IMR-90 (cell line): ENCODE measurements around the gene DOCK10. TPM values are rescaled to one million over a fixed set of nuclear protein-coding genes. Genes with fewer than 3 reads are reported as not detected.

Experiments used
- ATAC-seq: fragments of 200-7000 bp; cut with Tn5 transposase; 2 replicates; pipeline ENCODE4 v1.9.1; 2020; ENCODE audit warnings: low read depth, mild to moderate bottlenecking, moderate library complexity
- BruUV-seq: library from RNA; stranded (reverse); fragments of 400-500 nt; replicated peaks from 2 replicates; lab custom pipeline; 2021; lab: Mats Ljungman, UMichigan
- CTCF ChIA-PET: fragments of 300-600 bp; formaldehyde crosslinking; extraction: SDS; loops from one replicate; lab custom pipeline; 2021; ENCODE audit warnings: antibody characterized with exemption; lab: Yijun Ruan, JAX
- POLR2A ChIA-PET: fragments of 300-600 bp; sonication (Branson Sonifier 250); formaldehyde crosslinking; loops from one replicate; lab custom pipeline; 2022; ENCODE audit warnings: antibody characterized with exemption; ENCODE audit not compliant: unreplicated experiment; lab: Charles Lee
- DNase-seq: peaks from one replicate; pipeline ENCODE4 v3.0.0; 2013
- H2AFZ ChIP-seq: replicated peaks from 2 replicates; pipeline ENCODE3; 2013; ENCODE audit warnings: low read length, mild to moderate bottlenecking; ENCODE audit not compliant: poor library complexity
- H2AK5ac ChIP-seq: 2 replicates; pipeline ENCODE4 v1.6.1; 2013; ENCODE audit warnings: low read depth, low read length, inconsistent platforms
- H2AK9ac ChIP-seq: replicated peaks from 2 replicates; pipeline ENCODE3; 2013; ENCODE audit warnings: mild to moderate bottlenecking, low read depth, low read length, moderate library complexity; ENCODE audit not compliant: poor library complexity
- H2BK120ac ChIP-seq: 2 replicates; pipeline ENCODE4 v1.6.1; 2013; ENCODE audit warnings: low read depth, low read length, inconsistent platforms
- H2BK15ac ChIP-seq: 3 replicates; pipeline ENCODE4 v1.6.1; 2013; ENCODE audit warnings: low read depth, low read length, inconsistent platforms
- H2BK20ac ChIP-seq: 2 replicates; pipeline ENCODE4 v1.6.1; 2013; ENCODE audit warnings: low read depth, mild to moderate bottlenecking, inconsistent platforms, low read length, moderate library complexity
- H2BK5ac ChIP-seq: 2 replicates; pipeline ENCODE4 v1.6.1; 2013; ENCODE audit warnings: mild to moderate bottlenecking, low read depth, low read length, inconsistent platforms; ENCODE audit not compliant: poor library complexity, severe bottlenecking
- H3K14ac ChIP-seq: replicated peaks from 2 replicates; pipeline ENCODE4 v1.6.1; 2013; ENCODE audit warnings: low read depth, low read length, inconsistent platforms
- H3K18ac ChIP-seq: 2 replicates; pipeline ENCODE4 v1.6.1; 2013; ENCODE audit warnings: low read depth, low read length, control low read depth
- H3K23ac ChIP-seq: 2 replicates; pipeline ENCODE4 v1.6.1; 2013; ENCODE audit warnings: low read depth, low read length, inconsistent platforms
- H3K27ac ChIP-seq: 2 replicates; pipeline ENCODE4 v1.5.1; 2013; ENCODE audit warnings: mild to moderate bottlenecking, control low read depth, low read length; ENCODE audit not compliant: insufficient read depth
- H3K27me3 ChIP-seq: 2 replicates; pipeline ENCODE4 v1.6.1; 2013; ENCODE audit warnings: low read length; ENCODE audit not compliant: control insufficient read depth, insufficient read depth
- H3K36me3 ChIP-seq: 2 replicates; pipeline ENCODE4 v1.6.1; 2013; ENCODE audit warnings: low read length, mixed read lengths; ENCODE audit not compliant: control insufficient read depth, insufficient read depth
- H3K4ac ChIP-seq: 2 replicates; pipeline ENCODE4 v1.6.1; 2013; ENCODE audit warnings: low read depth, low read length, inconsistent platforms
- H3K4me1 ChIP-seq: 2 replicates; pipeline ENCODE4 v1.6.1; 2013; ENCODE audit warnings: low read length, mixed read lengths; ENCODE audit not compliant: control insufficient read depth, insufficient read depth
- H3K4me2 ChIP-seq: 2 replicates; pipeline ENCODE4 v1.6.1; 2013; ENCODE audit warnings: low read depth, mild to moderate bottlenecking, control low read depth, low read length, moderate library complexity
- H3K4me3 ChIP-seq: 2 replicates; pipeline ENCODE4 v1.5.1; 2013; ENCODE audit warnings: low read depth, mild to moderate bottlenecking, control low read depth, low read length, moderate library complexity; ENCODE audit not compliant: insufficient read depth
- H3K56ac ChIP-seq: 2 replicates; pipeline ENCODE4 v1.6.1; 2013; ENCODE audit warnings: low read length, inconsistent platforms; ENCODE audit not compliant: insufficient read depth; ENCODE audit errors: extremely low read depth
- H3K79me1 ChIP-seq, 2 experiments: 2 replicates each; pipeline ENCODE4 v1.6.1; 2013; ENCODE audit warnings: low read length in 2 of 2, inconsistent platforms in 1 of 2, low read depth in 1 of 2
- H3K9ac ChIP-seq: 2 replicates; pipeline ENCODE4 v1.6.1; 2013; ENCODE audit warnings: low read depth, low read length, control low read depth
- H3K9me1 ChIP-seq: 2 replicates; pipeline ENCODE4 v1.6.1; 2013; ENCODE audit warnings: low read length, inconsistent platforms; ENCODE audit not compliant: insufficient read depth
- H3K9me3 ChIP-seq: 2 replicates; pipeline ENCODE4 v1.6.1; 2013; ENCODE audit warnings: low read length; ENCODE audit not compliant: control insufficient read depth, insufficient read depth
- H4K20me1 ChIP-seq: 2 replicates; pipeline ENCODE4 v1.6.1; 2013; ENCODE audit warnings: low read length, inconsistent platforms; ENCODE audit not compliant: insufficient read depth
- H4K5ac ChIP-seq: 2 replicates; pipeline ENCODE4 v1.6.1; 2013; ENCODE audit warnings: mild to moderate bottlenecking, low read depth, low read length, control low read depth
- H4K8ac ChIP-seq, 2 experiments: 2 replicates each; pipeline ENCODE4 v1.6.1; 2013; ENCODE audit warnings: low read depth in 2 of 2, low read length in 2 of 2, control low read depth in 1 of 2, inconsistent platforms in 1 of 2
- H4K91ac ChIP-seq: 2 replicates; pipeline ENCODE4 v1.6.1; 2013; ENCODE audit warnings: low read depth, low read length, inconsistent platforms; ENCODE audit not compliant: insufficient read depth
- CEBPB ChIP-seq: IDR thresholded peaks from 2 replicates; pipeline ENCODE4 v1.6.1; 2012; ENCODE audit warnings: low read depth, low read length, improper control_type of control experiment
- FOS ChIP-seq: fragments of 150-350 bp; IDR thresholded peaks from 2 replicates; pipeline ENCODE4 v1.6.1; 2016; ENCODE audit warnings: low read depth, low read length
- RAD21 ChIP-seq: IDR thresholded peaks from 2 replicates; pipeline ENCODE4 v1.6.1; 2012; ENCODE audit warnings: low read length, improper control_type of control experiment
- RFX5 ChIP-seq: IDR thresholded peaks from 2 replicates; pipeline ENCODE4 v1.8.0; 2012; ENCODE audit warnings: low read depth, mild to moderate bottlenecking, low read length, moderate library complexity
- USF2 ChIP-seq: fragments of 150-350 bp; IDR thresholded peaks from 2 replicates; pipeline ENCODE4 v1.6.1; 2017; ENCODE audit warnings: mild to moderate bottlenecking, antibody characterized with exemption, low read length, low read depth
- WGBS, 2 experiments: methylation state at CpG; one replicate each; pipeline versions ENCODE4 v1.1.5 to v1.1.7; 2013; ENCODE audit warnings: missing lambda C conversion rate in 2 of 2; ENCODE audit not compliant: insufficient read length in 1 of 2; ENCODE audit errors: extremely low coverage in 2 of 2; 5-methylcytosine and 5-hydroxymethylcytosine counted together
- dilution Hi-C: fragments of 300-500 bp; cut with HindIII; formaldehyde crosslinking; loops from one replicate; pipeline ENCODE4 v1.14.3; 2018; ENCODE audit warnings: low sequenced_read_pairs; ENCODE audit not compliant: unreplicated experiment
- in situ Hi-C: fragments of 300-500 bp; cut with MboI; formaldehyde crosslinking; loops from 3 replicates; pipeline ENCODE4 v1.14.3; 2019; ENCODE audit warnings: low sequenced_read_pairs, inconsistent platforms, mixed read lengths
- intact Hi-C: fragments of 100-400 bp; cut with micrococcal nuclease; formaldehyde crosslinking; loops from 2 replicates; pipeline ENCODE4 v1.10.0; 2022
- polyA plus RNA-seq, 3 experiments: library from polyadenylated mRNA; depleted of rRNA; stranded (reverse); fragments of >200 nt; gene quantifications; 2 replicates each; pipeline ENCODE4 v1.2.3, GENCODE V29; 2012; ENCODE audit warnings: low replicate concordance in 1 of 3
- total RNA-seq: library from RNA; depleted of rRNA; stranded (reverse); fragments of >200 nt; gene quantifications from 2 replicates; pipeline ENCODE4 v1.2.3, GENCODE V29; 2012
- TF ChIP-seq, protein P1 (sequence below): fragments of 150-350 bp; IDR thresholded peaks from 2 replicates; pipeline ENCODE4 v1.6.1; 2016; ENCODE audit warnings: low read depth, mild to moderate bottlenecking, low read length, moderate library complexity, borderline replicate concordance
- TF ChIP-seq, protein P2 (sequence below): conservative IDR thresholded peaks from 2 replicates; pipeline ENCODE4 v1.5.1; 2012; ENCODE audit warnings: mild to moderate bottlenecking, low read depth, low read length, improper control_type of control experiment

DOCK10 gene
- total and polyA plus RNA-seq, 2 of the 4 experiments (the other 2 are of a cell fraction) = 58.6 to 75.3 TPM

GRCh38 chr2:224769489-224769888 is 272.8 kb downstream of the DOCK10 start:
- no peaks in the 10 kb centered on the region for H3K79me1 ChIP-seq
- WGBS, 2 experiments = 100% methylated on average over 3 of the region's 6 CpGs; no CpG with 5 or more reads in 1 of the 2 experiments
- no peak overlapping the region for H3K4me3 ChIP-seq
- no peak overlapping the region for H3K4ac ChIP-seq
- ATAC-seq (no peak), DNase-seq (no peak)
- no peak overlapping the region for H3K56ac ChIP-seq
- H3K27ac ChIP-seq = no peak overlapping the region
- in situ Hi-C loops (no loop called here), intact Hi-C loops (no loop called here), dilution Hi-C loops (no loop called here)
- H3K9me1 ChIP-seq = 0 out of 2 replicates have a peak, but pooled peaks cover 3% of the 10 kb centered on the region
- ChIA-PET CTCF (no interaction called here), POLR2A (no interaction called here)
- H2BK15ac ChIP-seq = no peak overlapping the region
- no peak overlapping the region for H4K8ac ChIP-seq
- no peak overlapping the region for H3K9ac ChIP-seq
- H4K5ac ChIP-seq = no peak overlapping the region
- no peak overlapping the region for H2BK20ac ChIP-seq
- BruUV-seq = no TSS peak
- H2AK5ac ChIP-seq = no peak overlapping the region
- H3K14ac ChIP-seq = no peak overlapping the region
- no peak overlapping the region for H4K91ac ChIP-seq
- no peak overlapping the region for H2AFZ ChIP-seq
- H3K4me2 ChIP-seq = no peak overlapping the region
- no peaks in the 10 kb centered on the region for H4K20me1 ChIP-seq
- peaks cover 22% of the 10 kb centered on the region for H3K36me3 ChIP-seq
- no peaks in the 10 kb centered on the region for H3K27me3 ChIP-seq
- no peak overlapping the region for H2BK120ac ChIP-seq
- H3K4me1 ChIP-seq = no peaks in the 10 kb centered on the region
- H3K23ac ChIP-seq = no peak overlapping the region
- no peak overlapping the region for H2AK9ac ChIP-seq
- no peak overlapping the region for H2BK5ac ChIP-seq
- TF ChIP-seq CEBPB = no peak
- TF ChIP-seq RAD21 = no peak
- TF ChIP-seq, protein P1, sequence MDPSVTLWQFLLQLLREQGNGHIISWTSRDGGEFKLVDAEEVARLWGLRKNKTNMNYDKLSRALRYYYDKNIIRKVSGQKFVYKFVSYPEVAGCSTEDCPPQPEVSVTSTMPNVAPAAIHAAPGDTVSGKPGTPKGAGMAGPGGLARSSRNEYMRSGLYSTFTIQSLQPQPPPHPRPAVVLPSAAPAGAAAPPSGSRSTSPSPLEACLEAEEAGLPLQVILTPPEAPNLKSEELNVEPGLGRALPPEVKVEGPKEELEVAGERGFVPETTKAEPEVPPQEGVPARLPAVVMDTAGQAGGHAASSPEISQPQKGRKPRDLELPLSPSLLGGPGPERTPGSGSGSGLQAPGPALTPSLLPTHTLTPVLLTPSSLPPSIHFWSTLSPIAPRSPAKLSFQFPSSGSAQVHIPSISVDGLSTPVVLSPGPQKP = no peak
- no peak for TF ChIP-seq RFX5
- TF ChIP-seq, protein P2, sequence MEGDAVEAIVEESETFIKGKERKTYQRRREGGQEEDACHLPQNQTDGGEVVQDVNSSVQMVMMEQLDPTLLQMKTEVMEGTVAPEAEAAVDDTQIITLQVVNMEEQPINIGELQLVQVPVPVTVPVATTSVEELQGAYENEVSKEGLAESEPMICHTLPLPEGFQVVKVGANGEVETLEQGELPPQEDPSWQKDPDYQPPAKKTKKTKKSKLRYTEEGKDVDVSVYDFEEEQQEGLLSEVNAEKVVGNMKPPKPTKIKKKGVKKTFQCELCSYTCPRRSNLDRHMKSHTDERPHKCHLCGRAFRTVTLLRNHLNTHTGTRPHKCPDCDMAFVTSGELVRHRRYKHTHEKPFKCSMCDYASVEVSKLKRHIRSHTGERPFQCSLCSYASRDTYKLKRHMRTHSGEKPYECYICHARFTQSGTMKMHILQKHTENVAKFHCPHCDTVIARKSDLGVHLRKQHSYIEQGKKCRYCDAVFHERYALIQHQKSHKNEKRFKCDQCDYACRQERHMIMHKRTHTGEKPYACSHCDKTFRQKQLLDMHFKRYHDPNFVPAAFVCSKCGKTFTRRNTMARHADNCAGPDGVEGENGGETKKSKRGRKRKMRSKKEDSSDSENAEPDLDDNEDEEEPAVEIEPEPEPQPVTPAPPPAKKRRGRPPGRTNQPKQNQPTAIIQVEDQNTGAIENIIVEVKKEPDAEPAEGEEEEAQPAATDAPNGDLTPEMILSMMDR = no peak
- TF ChIP-seq USF2 = no peak
- TF ChIP-seq FOS = no peak
- H3K9me3 ChIP-seq = no peaks in the 10 kb centered on the region
- no peak overlapping the region for H3K18ac ChIP-seq
